HEK293T (cell line): Measurements from ENCODE around the gene PRR30.

Source experiments
- CTCF ChIA-PET: fragments of 350-600 bp; formaldehyde crosslinking; extraction: SDS; loops from one replicate; lab custom pipeline; 2021; ENCODE audit warnings: antibody characterized with exemption, inconsistent platforms; lab: Yijun Ruan, JAX
- POLR2A ChIA-PET: fragments of 350-600 bp; formaldehyde crosslinking; extraction: SDS; loops from one replicate; lab custom pipeline; 2020; ENCODE audit warnings: antibody characterized with exemption, inconsistent platforms; lab: Yijun Ruan, JAX
- DNase-seq: peaks from one replicate; pipeline ENCODE4 v3.0.0; 2012; ENCODE audit warnings: mixed read lengths; ENCODE audit errors: extremely low spot score
- ARNT ChIP-seq: fragments of 450-650 bp; IDR thresholded peaks from 2 replicates; pipeline ENCODE4 v1.6.1; 2017; ENCODE audit warnings: mild to moderate bottlenecking
- BHLHE40 ChIP-seq: fragments of 450-650 bp; IDR thresholded peaks from 2 replicates; pipeline ENCODE4 v1.6.1; 2016; ENCODE audit warnings: mild to moderate bottlenecking, moderate library complexity, borderline replicate concordance
- CTBP1 ChIP-seq: fragments of 450-650 bp; IDR thresholded peaks from 2 replicates; pipeline ENCODE4 v1.6.1; 2016; ENCODE audit warnings: borderline replicate concordance
- ELF4 ChIP-seq: fragments of 450-650 bp; IDR thresholded peaks from 2 replicates; pipeline ENCODE4 v1.6.1; 2017; ENCODE audit warnings: antibody characterized with exemption
- FOXA1 ChIP-seq: fragments of 450-650 bp; IDR thresholded peaks from 2 replicates; pipeline ENCODE4 v1.6.1; 2016; ENCODE audit warnings: mild to moderate bottlenecking
- FOXK2 ChIP-seq: fragments of 450-650 bp; IDR thresholded peaks from 2 replicates; pipeline ENCODE4 v1.6.1; 2016; ENCODE audit warnings: mild to moderate bottlenecking
- FOXM1 ChIP-seq: fragments of 450-650 bp; IDR thresholded peaks from 2 replicates; pipeline ENCODE4 v1.6.1; 2017; ENCODE audit warnings: mild to moderate bottlenecking, borderline replicate concordance
- HDGF ChIP-seq: fragments of 450-650 bp; IDR thresholded peaks from 2 replicates; pipeline ENCODE4 v1.6.1; 2017; ENCODE audit warnings: antibody characterized with exemption, borderline replicate concordance
- L3MBTL2 ChIP-seq: fragments of 450-650 bp; conservative IDR thresholded peaks from 2 replicates; pipeline ENCODE4 v1.6.1; 2016; ENCODE audit warnings: mild to moderate bottlenecking
- LEF1 ChIP-seq: fragments of 450-650 bp; IDR thresholded peaks from 2 replicates; pipeline ENCODE4 v1.6.1; 2017; ENCODE audit warnings: mild to moderate bottlenecking, borderline replicate concordance
- NFRKB ChIP-seq: fragments of 450-650 bp; IDR thresholded peaks from 2 replicates; pipeline ENCODE4 v1.6.1; 2016; ENCODE audit warnings: mild to moderate bottlenecking, moderate library complexity
- PKNOX1 ChIP-seq: fragments of 450-650 bp; IDR thresholded peaks from 2 replicates; pipeline ENCODE4 v1.6.1; 2016
- SP1 ChIP-seq: fragments of 450-650 bp; IDR thresholded peaks from 2 replicates; pipeline ENCODE4 v1.6.1; 2017
- SUZ12 ChIP-seq: fragments of 450-650 bp; IDR thresholded peaks from 2 replicates; pipeline ENCODE4 v1.6.1; 2016; ENCODE audit warnings: mild to moderate bottlenecking
- TARDBP ChIP-seq: fragments of 450-650 bp; IDR thresholded peaks from 2 replicates; pipeline ENCODE4 v1.6.1; 2016
- ZNF384 ChIP-seq: fragments of 450-650 bp; IDR thresholded peaks from 2 replicates; pipeline ENCODE4 v1.6.1; 2016

Gene PRR30

GRCh38 chr2:27092696-27093429 is 46.3 kb downstream of the PRR30 start:
- CTCF ChIA-PET = interaction anchor here (0.7 kb wide), 1 partner anchor 218 kb away, joined by 3 read pairs; no protein-coding TSS in a partner anchor
- no peak for DNase-seq
- POLR2A ChIA-PET = interaction anchor here (1.2 kb wide), 1 partner anchor 119 kb away, joined by 3 read pairs; the partner anchor contains the start of genes ATRAID and SLC5A6
- no peak for TF ChIP-seq ZNF384
- no peak for TF ChIP-seq FOXA1
- no peak for TF ChIP-seq SUZ12
- TF ChIP-seq BHLHE40 = no peak
- TF ChIP-seq PKNOX1 = no peak
- TF ChIP-seq L3MBTL2 = no peak
- TF ChIP-seq HDGF = no peak
- no peak for TF ChIP-seq ELF4

GRCh38 chr2:27091746-27092695 is 47.2 kb downstream of the PRR30 start:
- no peak for DNase-seq
- ChIA-PET POLR2A (interaction anchor here (0.6 to 1.2 kb wide), 2 partner anchors 78 to 120 kb away, joined by 3 read pairs; partner anchors contain the start of genes ATRAID and SLC5A6), CTCF (interaction anchor here (0.6 to 1.5 kb wide), 3 partner anchors 9 to 222 kb away, joined by 3 to 6 read pairs (median 3); no protein-coding TSS in a partner anchor)
- TF ChIP-seq BHLHE40 = no peak
- TF ChIP-seq LEF1 = no peak
- no peak for TF ChIP-seq SP1
- no peak for TF ChIP-seq TARDBP
- TF ChIP-seq CTBP1 = no peak
- TF ChIP-seq ARNT = no peak
- no peak for TF ChIP-seq SUZ12
- TF ChIP-seq ELF4 = no peak
- no peak for TF ChIP-seq L3MBTL2
- no peak for TF ChIP-seq HDGF
- no peak for TF ChIP-seq ZNF384
- no peak for TF ChIP-seq NFRKB

- ChIA-PET POLR2A (interaction anchor here (0.9 to 5.2 kb wide), 3 partner anchors 8 to 174 kb away, joined by 3 to 37 read pairs (median 4); partner anchors contain the start of gene AGBL5), CTCF (interaction anchor here (0.6 to 0.9 kb wide), 3 partner anchors 16 to 127 kb away, joined by 3 to 4 read pairs (median 3); partner anchors contain the start of gene ABHD1)
- TF ChIP-seq FOXK2 = no peak
- no peak for TF ChIP-seq PKNOX1
- no peak for TF ChIP-seq CTBP1
- no peak for DNase-seq
Measured at GRCh38 chr2:27089111-27089954, 49.9 kb downstream of the PRR30 start.

- ChIA-PET POLR2A (interaction anchor here (0.9 to 5.2 kb wide), 2 partner anchors 38 to 175 kb away, joined by 3 to 37 read pairs; partner anchors contain the start of gene AGBL5), CTCF (interaction anchor here (0.6 to 0.9 kb wide), 5 partner anchors 16 to 215 kb away, joined by 3 to 4 read pairs (median 3); partner anchors contain the start of gene ABHD1)
- DNase-seq = no peak
- TF ChIP-seq BHLHE40 (no peak), FOXM1 (no peak)
Measured at GRCh38 chr2:27088634-27089033, 50.6 kb downstream of the PRR30 start.

- POLR2A ChIA-PET = interaction anchor here (0.9 to 5.2 kb wide), 6 partner anchors 9 to 215 kb away, joined by 3 to 37 read pairs (median 8); partner anchors contain the start of genes ABHD1, AGBL5 and OST4
- DNase-seq = no peak
- TF ChIP-seq HDGF (no peak), SUZ12 (no peak), FOXA1 (no peak), SP1 (no peak), ELF4 (no peak), BHLHE40 (no peak), ZNF384 (no peak), FOXM1 (no peak), CTBP1 (no peak), FOXK2 (no peak), ARNT (no peak), NFRKB (no peak)
- CTCF ChIA-PET = interaction anchor here (0.6 to 1.8 kb wide), 7 partner anchors 12 to 216 kb away, joined by 3 to 6 read pairs (median 3); partner anchors contain the start of gene ABHD1
Measured at GRCh38 chr2:27087823-27088410, 51.3 kb downstream of the PRR30 start.
